Bronchial epithelial cell (primary cell): Measurements from ENCODE around the gene SUN3. TPM values are rescaled to one million over a fixed set of nuclear protein-coding genes. Genes with fewer than 3 reads are reported as not detected.
"Not testable (repeated sequence)": the region's sequence is repeated elsewhere in the genome, so short reads cannot be mapped to it uniquely, and the experiment has no call there.

Experiments used
- DNase-seq: peaks from one replicate; pipeline ENCODE4 v3.0.0-alpha.2; 2010; ENCODE audit warnings: low read depth
- FAIRE-seq: peaks from 2 replicates; lab custom pipeline; 2011; peaks lifted over from hg19 to GRCh38; lab: Jason Lieb, UNC
- H3K27me3 ChIP-seq: 2 replicates; pipeline ENCODE4 v1.5.1; 2011; ENCODE audit warnings: low read length; ENCODE audit not compliant: control insufficient read depth, insufficient read depth
- H3K36me3 ChIP-seq: 2 replicates; pipeline ENCODE4 v1.5.1; 2011; ENCODE audit warnings: low read length; ENCODE audit not compliant: control insufficient read depth, insufficient read depth
- H3K4me3 ChIP-seq: 2 replicates; pipeline ENCODE4 v1.5.1; 2011; ENCODE audit warnings: mild to moderate bottlenecking, low read depth, low read length, control low read depth
- CTCF ChIP-seq: IDR thresholded peaks from 2 replicates; pipeline ENCODE4 v1.5.1; 2011; ENCODE audit warnings: mild to moderate bottlenecking, moderate library complexity, low read length, control low read depth, inconsistent platforms; ENCODE audit not compliant: insufficient read depth, severe bottlenecking
- total RNA-seq: library from RNA; depleted of rRNA; stranded (reverse); fragments of >200 nt; gene quantifications from 2 replicates; pipeline ENCODE4 v1.2.1, GENCODE V29; 2014

SUN3 gene
- total RNA-seq, 1 donor from 2014 or later: 0.79 TPM

DNA sequence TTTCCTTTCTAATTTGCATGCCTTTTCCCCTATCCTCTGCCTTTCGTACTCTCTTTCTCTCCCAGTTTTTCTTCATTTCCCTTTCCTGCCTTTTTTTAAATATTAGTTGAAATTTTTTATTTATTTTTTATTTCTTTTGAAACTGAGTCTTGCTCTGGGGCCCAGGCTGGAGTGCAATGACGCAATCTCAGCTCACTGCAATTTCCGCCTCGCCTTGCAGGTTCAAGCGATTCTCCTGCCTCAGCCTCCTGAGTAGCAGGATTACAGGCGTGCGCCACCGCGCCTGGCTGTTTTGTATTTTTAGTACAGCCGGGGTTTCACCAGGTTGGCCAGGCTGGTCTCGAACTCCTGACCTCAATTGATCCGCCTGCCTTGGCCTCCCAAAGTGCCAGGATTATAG, 29.5 kb downstream of the SUN3 start:
- no peak overlapping the region for H3K4me3 ChIP-seq
- no peaks in the 10 kb centered on the region for H3K27me3 ChIP-seq
- FAIRE-seq (no peak), DNase-seq (no peak)
- TF ChIP-seq CTCF: no peak
- no peaks in the 10 kb centered on the region for H3K36me3 ChIP-seq

- TF ChIP-seq CTCF: no peak
- no peak for FAIRE-seq
- H3K4me3 ChIP-seq: no peak overlapping the region
Observed at GRCh38 chr7:47992446-47992845, 36.5 kb downstream of the SUN3 start.

DNA sequence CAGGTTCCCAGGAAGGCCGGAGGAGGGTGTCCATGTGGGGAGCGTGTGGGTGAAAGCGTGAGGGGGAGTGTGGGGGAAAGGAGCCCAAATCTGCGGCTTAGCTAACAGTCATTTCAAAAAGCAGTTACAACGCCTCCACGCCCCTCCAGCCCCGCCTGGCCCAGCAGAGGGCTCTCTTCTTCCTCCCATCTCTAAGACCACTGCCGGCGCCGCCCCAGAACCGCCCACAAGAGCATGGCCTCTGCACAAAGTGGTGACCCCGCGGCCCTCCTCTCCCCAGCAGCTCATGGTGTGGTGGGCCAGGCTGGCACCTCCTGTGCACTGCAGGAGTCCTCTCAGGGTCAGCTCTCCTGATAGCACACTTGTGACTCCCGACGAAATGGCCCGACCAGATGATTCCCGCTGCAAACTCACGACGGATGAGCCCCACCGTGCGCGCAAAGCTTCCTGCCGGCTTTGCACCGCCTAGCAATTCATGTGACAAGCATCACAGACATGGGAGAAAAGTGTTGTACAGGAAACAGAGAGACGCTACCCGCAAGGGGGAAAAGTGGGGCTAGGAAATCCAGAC, 37.1 kb downstream of the SUN3 start:
- FAIRE-seq: no peak
- no peaks in the 10 kb centered on the region for H3K27me3 ChIP-seq

More at GRCh38 chr7:47992446-47992845, 36.5 kb downstream of the SUN3 start:
- no peaks in the 10 kb centered on the region for H3K36me3 ChIP-seq
- no peak for DNase-seq
- H3K27me3 ChIP-seq: no peaks in the 10 kb centered on the region

GRCh38 chr7:47991270-47991669, 37.6 kb downstream of the SUN3 start:
- H3K4me3 ChIP-seq: no peak overlapping the region
- no peak for FAIRE-seq
- no peak for DNase-seq

More for the DNA sequence above, 37.1 kb downstream of the SUN3 start:
- peak; percentile 78 for TF ChIP-seq CTCF
- H3K36me3 ChIP-seq: no peaks in the 10 kb centered on the region
- DNase-seq: peak; percentile 48
- H3K4me3 ChIP-seq: peak overlapping the region; percentile 42

DNA sequence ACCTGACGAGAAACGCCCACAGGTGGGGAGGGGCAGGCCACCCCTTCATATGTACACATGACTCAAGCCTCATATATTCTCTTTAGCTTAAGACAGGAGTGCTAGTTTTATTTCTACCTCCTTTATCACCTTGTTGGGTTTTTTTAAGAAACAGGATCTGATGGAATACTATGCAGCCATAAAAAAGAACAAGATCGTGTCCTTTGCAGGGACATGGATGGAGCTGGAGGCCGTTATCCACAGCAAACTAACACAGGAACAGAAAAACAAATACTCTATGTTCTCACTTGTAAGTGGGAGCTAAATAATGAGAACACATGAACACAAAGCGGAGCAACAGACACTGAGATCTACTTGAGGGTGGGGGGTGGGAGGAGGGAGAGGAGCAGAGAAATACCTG, 38.3 kb downstream of the SUN3 start:
- DNase-seq: no peak
- TF ChIP-seq CTCF: no peak
- Histone ChIP-seq H3K27me3 (no peaks in the 10 kb centered on the region), H3K36me3 (no peaks in the 10 kb centered on the region), H3K4me3 (no peak overlapping the region)
- no peak for FAIRE-seq

More at GRCh38 chr7:47991270-47991669, 37.6 kb downstream of the SUN3 start:
- H3K36me3 ChIP-seq: no peaks in the 10 kb centered on the region
- no peaks in the 10 kb centered on the region for H3K27me3 ChIP-seq
- TF ChIP-seq CTCF: no peak

GRCh38 chr7:47989607-47990400, 39.1 kb downstream of the SUN3 start:
- not testable (repeated sequence) for FAIRE-seq, H3K27me3 ChIP-seq, H3K36me3 ChIP-seq, H3K4me3 ChIP-seq, DNase-seq
